HAP-1 (cell line): ENCODE data around the gene MIS18A.

ENCODE experiments used
- DNase-seq, 2 experiments: peaks; one replicate each; pipeline ENCODE4 v3.0.0-alpha.2; 2016 to 2020; ENCODE audit warnings: low spot score in 2 of 2
- H3K27me3 ChIP-seq: fragments of 250-450 bp; sonication (Bioruptor Pico); 2 replicates; pipeline ENCODE4 v1.5.1; 2020; ENCODE audit warnings: low read depth, mild to moderate bottlenecking, moderate library complexity
- H3K36me3 ChIP-seq: fragments of 250-450 bp; sonication (Bioruptor Pico); replicated peaks from 2 replicates; pipeline ENCODE4 v1.5.1; 2020; ENCODE audit warnings: mild to moderate bottlenecking
- H3K4me1 ChIP-seq: fragments of 250-450 bp; sonication (Bioruptor Pico); 2 replicates; pipeline ENCODE4 v1.5.1; 2020; ENCODE audit warnings: mild to moderate bottlenecking
- H3K4me3 ChIP-seq: fragments of 250-450 bp; sonication (Bioruptor Pico); 2 replicates; pipeline ENCODE4 v1.5.1; 2020; ENCODE audit warnings: mild to moderate bottlenecking, moderate library complexity
- H3K9me3 ChIP-seq: fragments of 250-450 bp; sonication (Bioruptor Pico); 2 replicates; pipeline ENCODE4 v1.5.1; 2020; ENCODE audit warnings: mild to moderate bottlenecking, moderate library complexity
- in situ Hi-C: fragments of 300-500 bp; cut with MboI; formaldehyde crosslinking; loops from 3 replicates; pipeline ENCODE4 v1.14.3; 2020; ENCODE audit warnings: low sequenced_read_pairs, inconsistent platforms, mixed read lengths

MIS18A gene

DNA sequence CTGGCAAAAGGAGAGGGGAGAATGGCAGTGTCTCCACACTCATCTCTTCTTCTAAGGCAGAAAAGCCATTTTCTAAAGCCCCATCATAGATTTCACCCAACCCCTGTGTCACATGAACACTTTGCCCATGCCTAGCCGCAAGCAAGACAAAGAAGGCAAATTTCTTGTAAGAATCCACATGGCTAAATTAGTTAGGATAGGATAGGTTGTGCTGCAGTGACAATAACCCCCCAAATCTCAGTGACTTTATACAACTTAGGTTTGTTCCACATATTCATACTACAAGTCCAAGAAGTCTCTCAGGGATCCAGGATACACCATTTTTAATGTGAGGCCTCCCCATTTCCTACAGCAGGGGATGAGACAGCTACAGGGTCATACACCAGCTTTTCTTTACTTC, 40.8 kb downstream of the MIS18A start:
- Histone ChIP-seq H3K4me3 (no peak overlapping the region), H3K36me3 (no peaks in the 10 kb centered on the region), H3K27me3 (no peaks in the 10 kb centered on the region), H3K4me1 (no peaks in the 10 kb centered on the region; the same call in 1 of the 2 replicates), H3K9me3 (no peaks in the 10 kb centered on the region; the same call in 1 of the 2 replicates)
- in situ Hi-C loops = no loop called here
- DNase-seq = no peak

DNA sequence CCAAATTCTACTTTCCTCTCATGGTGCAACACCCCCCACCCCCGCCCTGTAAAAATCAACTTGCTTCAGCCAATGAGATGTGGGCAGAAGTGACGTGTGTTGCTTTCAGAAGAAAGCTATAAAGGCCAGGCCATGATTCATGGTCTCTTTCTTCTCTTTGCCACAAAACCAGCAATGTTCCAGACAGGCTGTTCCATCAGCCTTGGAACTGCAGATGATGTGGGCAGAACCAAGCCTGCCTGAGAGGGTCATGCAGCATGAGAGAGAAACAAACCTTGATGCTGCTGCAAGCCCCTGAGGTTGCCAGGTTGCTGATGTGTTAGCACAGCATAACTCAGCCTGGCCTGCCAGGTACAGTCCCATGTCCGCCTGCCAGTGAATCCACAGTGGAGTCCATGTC, 41.8 kb downstream of the MIS18A start:
- no peaks in the 10 kb centered on the region for H3K36me3 ChIP-seq
- no peaks in the 10 kb centered on the region; the same call in 1 of the 2 replicates for H3K9me3 ChIP-seq
- H3K4me3 ChIP-seq = no peak overlapping the region
- in situ Hi-C loops = no loop called here
- no peaks in the 10 kb centered on the region for H3K27me3 ChIP-seq
- H3K4me1 ChIP-seq = peaks cover 4% of the 10 kb centered on the region
- no peak for DNase-seq

- no peak overlapping the region for H3K4me3 ChIP-seq
- in situ Hi-C loops = no loop called here
Measured at GRCh38 chr21:32233722-32234301, 45.0 kb downstream of the MIS18A start.

DNA sequence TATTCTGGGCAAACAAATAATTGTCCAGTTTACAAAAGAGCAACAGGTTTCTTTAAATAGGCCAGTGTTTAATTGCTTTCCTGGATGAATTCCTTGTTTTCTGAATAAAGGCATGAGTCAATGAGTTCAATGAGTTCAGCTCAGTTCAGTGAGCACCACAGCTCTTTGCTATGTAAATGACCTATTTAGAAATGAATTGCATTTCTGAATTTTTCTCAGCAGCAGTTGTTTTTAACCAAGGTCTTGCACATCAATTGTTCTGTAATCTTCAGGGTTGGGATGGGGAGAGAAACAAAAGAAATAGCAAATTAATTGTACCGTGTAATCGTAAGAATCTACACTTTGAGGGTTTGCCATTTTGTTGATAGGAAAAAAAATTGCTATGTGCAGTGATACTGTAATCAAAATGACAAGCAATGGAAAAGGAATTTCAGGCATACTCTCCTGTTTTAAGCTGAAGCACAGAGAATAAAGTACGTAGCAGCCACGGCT, 45.7 kb downstream of the MIS18A start:
- no peak overlapping the region for H3K4me3 ChIP-seq
- no peaks in the 10 kb centered on the region; the same call in 1 of the 2 replicates for H3K9me3 ChIP-seq
- peaks cover 4% of the 10 kb centered on the region for H3K4me1 ChIP-seq
- peak in 1 of 2 experiments; percentile 76 for DNase-seq
- peaks cover 13% of the 10 kb centered on the region for H3K27me3 ChIP-seq
- in situ Hi-C loops = no loop called here
- H3K36me3 ChIP-seq = no peaks in the 10 kb centered on the region

More at GRCh38 chr21:32233722-32234301, 45.0 kb downstream of the MIS18A start:
- Histone ChIP-seq H3K9me3 (no peaks in the 10 kb centered on the region; the same call in 1 of the 2 replicates), H3K27me3 (peaks cover 13% of the 10 kb centered on the region), H3K36me3 (no peaks in the 10 kb centered on the region), H3K4me1 (peaks cover 4% of the 10 kb centered on the region)
- no peak for DNase-seq

DNA sequence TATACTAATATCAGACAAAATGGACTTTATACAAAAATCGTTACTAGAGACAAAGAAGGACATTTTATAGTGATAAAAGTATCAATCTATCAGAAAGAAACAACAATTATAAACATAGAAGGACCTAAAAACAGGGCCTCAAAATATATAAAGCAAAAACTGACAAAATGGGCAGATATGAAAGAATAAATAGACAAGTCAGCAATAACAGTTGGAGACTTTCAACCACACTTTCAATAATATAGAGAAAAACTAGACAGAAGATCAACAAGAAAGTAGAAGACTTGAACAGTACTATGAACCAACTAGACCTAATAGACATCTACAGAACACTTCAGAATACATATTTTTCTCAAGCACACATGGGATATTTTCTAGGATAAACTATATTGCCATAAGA, 52.4 kb downstream of the MIS18A start:
- no peaks in the 10 kb centered on the region for H3K4me1 ChIP-seq
- in situ Hi-C loops = no loop called here
- H3K36me3 ChIP-seq = no peaks in the 10 kb centered on the region
- DNase-seq = no peak
- H3K9me3 ChIP-seq = no peaks in the 10 kb centered on the region
- peaks cover 16% of the 10 kb centered on the region for H3K27me3 ChIP-seq
- no peak overlapping the region for H3K4me3 ChIP-seq
